K562 (cell line): ENCODE measurements around the gene DPH6. TPM values are rescaled to one million over a fixed set of nuclear protein-coding genes. Genes with fewer than 3 reads are reported as not detected.

Experiments used
- CBFB ChIP-seq: sonication (generic); formaldehyde crosslinking; IDR thresholded peaks from 2 replicates; pipeline ENCODE4 v1.4.0; 2020; ENCODE audit warnings: mild to moderate bottlenecking, missing genetic modification reagents
- FOXP4 ChIP-seq: sonication (generic); formaldehyde crosslinking; IDR thresholded peaks from 2 replicates; pipeline ENCODE4 v1.8.0; 2022; ENCODE audit warnings: mild to moderate bottlenecking, missing genetic modification reagents, borderline replicate concordance
- HMG20B ChIP-seq: fragments of 250-450 bp; sonication (Bioruptor Pico); IDR thresholded peaks from 2 replicates; pipeline ENCODE4 v1.5.0; 2021; ENCODE audit warnings: mild to moderate bottlenecking
- IFI16 ChIP-seq: fragments of 250-450 bp; sonication (Bioruptor Pico); IDR thresholded peaks from 2 replicates; pipeline ENCODE4 v2.1.2; 2022; ENCODE audit warnings: mild to moderate bottlenecking, inconsistent platforms
- SMARCA5 ChIP-seq: fragments of 450-650 bp; IDR thresholded peaks from 2 replicates; pipeline ENCODE4 v1.6.1; 2016
- SUPT5H ChIP-seq: fragments of 450-650 bp; IDR thresholded peaks from 2 replicates; pipeline ENCODE4 v1.6.1; 2016
- TCF3 ChIP-seq: sonication (generic); formaldehyde crosslinking; IDR thresholded peaks from 2 replicates; pipeline ENCODE4 v1.4.0; 2020; ENCODE audit warnings: mild to moderate bottlenecking, missing genetic modification reagents
- TEAD1 ChIP-seq, 2 experiments: fragments of 450-650 bp in 1 of 2; sonication (generic) in 1 of 2; formaldehyde crosslinking; IDR thresholded peaks; 2 replicates each; pipeline versions ENCODE4 v1.4.0 to v1.8.0; 2020 to 2022; ENCODE audit warnings: mild to moderate bottlenecking in 2 of 2, missing genetic modification reagents in 1 of 2
- U2AF2 ChIP-seq: fragments of 200-400 bp; formaldehyde crosslinking; optimal IDR thresholded peaks from 2 replicates; pipeline ENCODE3; 2017; ENCODE audit warnings: low read depth, mild to moderate bottlenecking, low read length
- XRCC5 ChIP-seq: fragments of 200-400 bp; formaldehyde crosslinking; IDR thresholded peaks from 2 replicates; pipeline ENCODE4 v1.6.1; 2017; ENCODE audit warnings: low read depth, mild to moderate bottlenecking, low read length
- ZBTB43 ChIP-seq: sonication (generic); formaldehyde crosslinking; IDR thresholded peaks from 2 replicates; pipeline ENCODE4 v1.8.0; 2023; ENCODE audit warnings: mild to moderate bottlenecking, missing genetic modification reagents
- ZNF165 ChIP-seq: fragments of 250-450 bp; sonication (Bioruptor Pico); IDR thresholded peaks from 2 replicates; pipeline ENCODE4 v1.4.0; 2020; ENCODE audit warnings: borderline replicate concordance
- ZNF407 ChIP-seq: fragments of 450-650 bp; IDR thresholded peaks from 2 replicates; pipeline ENCODE4 v1.6.1; 2016; ENCODE audit warnings: low read depth
- polyA plus RNA-seq, 8 experiments: library from polyadenylated mRNA; depleted of rRNA in 4 of 8; stranded (reverse) in 5 of 8; unstranded in 3 of 8; fragments of >200 nt; fragmentation: Nextera tagmentation in 2 of 8; fragmentation: Illumina TruSeq in 1 of 8; extraction: Ambion mirVana in 2 of 8; extraction: Trizol in 1 of 8; gene quantifications; 2 replicates each; pipeline versions ENCODE4 v1.2.1 to v1.2.3, GENCODE V29; 2011 to 2014; ENCODE audit warnings: inconsistent platforms in 1 of 8, missing spikeins in 1 of 8
- total RNA-seq, 7 experiments: library from RNA; depleted of rRNA in 6 of 7; stranded (reverse); fragments of >200 nt in 6 of 7; fragmentation: Illumina TruSeq in 2 of 7; extraction: Trizol in 2 of 7; gene quantifications; 2 replicates each; pipeline versions ENCODE4 v1.2.1 to v1.2.3, GENCODE V29; 2011 to 2021; ENCODE audit warnings: low replicate concordance in 1 of 7
- TF ChIP-seq, protein P1 (sequence below): fragments of 450-650 bp; formaldehyde crosslinking; IDR thresholded peaks from 2 replicates; pipeline ENCODE4 v1.4.0; 2020; ENCODE audit warnings: mild to moderate bottlenecking, moderate library complexity

The DPH6 gene
- total and polyA plus RNA-seq, 9 of the 15 experiments (the other 6 are each of a cell fraction or from before 2014, with no cell fraction given): 10.1 to 69.1 (median 18.8) TPM

GRCh38 chr15:35557544-35557943, 11.6 kb upstream of the DPH6 start (continued):
- TF ChIP-seq SUPT5H (no peak), U2AF2 (no peak), FOXP4 (CRISPR knock-in tag) (no peak), TCF3 (CRISPR knock-in tag) (peak; percentile 91), ZBTB43 (CRISPR knock-in tag) (no peak), HMG20B (CRISPR knock-in tag) (no peak), SMARCA5 (no peak), XRCC5 (no peak), CBFB (CRISPR knock-in tag) (no peak), IFI16 (no peak), TEAD1 (CRISPR knock-in tag; IDR thresholded peaks at IDR 0.05) (peak in 1 of 2 experiments; percentile 82; a peak in 2 of 4 replicates), ZNF165 (no peak), ZNF407 (no peak)
- TF ChIP-seq, protein P1, sequence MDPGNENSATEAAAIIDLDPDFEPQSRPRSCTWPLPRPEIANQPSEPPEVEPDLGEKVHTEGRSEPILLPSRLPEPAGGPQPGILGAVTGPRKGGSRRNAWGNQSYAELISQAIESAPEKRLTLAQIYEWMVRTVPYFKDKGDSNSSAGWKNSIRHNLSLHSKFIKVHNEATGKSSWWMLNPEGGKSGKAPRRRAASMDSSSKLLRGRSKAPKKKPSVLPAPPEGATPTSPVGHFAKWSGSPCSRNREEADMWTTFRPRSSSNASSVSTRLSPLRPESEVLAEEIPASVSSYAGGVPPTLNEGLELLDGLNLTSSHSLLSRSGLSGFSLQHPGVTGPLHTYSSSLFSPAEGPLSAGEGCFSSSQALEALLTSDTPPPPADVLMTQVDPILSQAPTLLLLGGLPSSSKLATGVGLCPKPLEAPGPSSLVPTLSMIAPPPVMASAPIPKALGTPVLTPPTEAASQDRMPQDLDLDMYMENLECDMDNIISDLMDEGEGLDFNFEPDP (CRISPR knock-in tag): no peak
